Caco-2 (cell line): Measurements from ENCODE around the gene RHBDF2. TPM values are rescaled to one million over a fixed set of nuclear protein-coding genes. Genes with fewer than 3 reads are reported as not detected.

Experiments used
- BruUV-seq: library from RNA; stranded (reverse); fragments of 400-500 nt; replicated peaks from 2 replicates; lab custom pipeline; 2021; lab: Mats Ljungman, UMichigan
- CTCF ChIA-PET: fragments of 300-600 bp; sonication (Branson Sonifier 250); formaldehyde crosslinking; loops from one replicate; lab custom pipeline; 2022; ENCODE audit warnings: antibody characterized with exemption; lab: Charles Lee
- POLR2A ChIA-PET: fragments of 300-600 bp; sonication (Branson Sonifier 250); formaldehyde crosslinking; loops from one replicate; lab custom pipeline; 2022; ENCODE audit warnings: antibody characterized with exemption; lab: Charles Lee
- DNase-seq, 2 experiments: peaks; one replicate each; pipeline versions ENCODE4 v3.0.0 to v3.0.0-alpha.2; 2020 to 2022
- H3K27me3 ChIP-seq: replicated peaks from 2 replicates; pipeline ENCODE4 v1.6.0; 2011; ENCODE audit warnings: low read length; ENCODE audit not compliant: control insufficient read depth, insufficient read depth
- H3K36me3 ChIP-seq: 2 replicates; pipeline ENCODE4 v1.5.1; 2011; ENCODE audit warnings: low read length; ENCODE audit not compliant: control insufficient read depth, insufficient read depth
- H3K4me1 ChIP-seq: fragments of 250-450 bp; sonication (Bioruptor Pico); 2 replicates; pipeline ENCODE4 v1.5.1; 2020; ENCODE audit warnings: mild to moderate bottlenecking
- H3K4me3 ChIP-seq: 2 replicates; pipeline ENCODE4 v1.5.1; 2011; ENCODE audit warnings: low read depth, mild to moderate bottlenecking, control low read depth, low read length
- H3K9me3 ChIP-seq: fragments of 250-450 bp; sonication (Bioruptor Pico); 2 replicates; pipeline ENCODE4 v1.5.1; 2020; ENCODE audit warnings: mild to moderate bottlenecking, moderate library complexity
- H3K27ac Mint-ChIP-seq: one replicate; pipeline ENCODE4 v1.8.0; 2022; ENCODE audit warnings: mixed read lengths; ENCODE audit not compliant: unreplicated experiment
- H3K27me3 Mint-ChIP-seq: one replicate; pipeline ENCODE4 v1.8.0; 2022; ENCODE audit warnings: mixed read lengths; ENCODE audit not compliant: insufficient read depth, unreplicated experiment
- H3K36me3 Mint-ChIP-seq: one replicate; pipeline ENCODE4 v1.8.0; 2022; ENCODE audit warnings: mild to moderate bottlenecking, mixed read lengths; ENCODE audit not compliant: insufficient read depth, unreplicated experiment
- H3K4me1 Mint-ChIP-seq: one replicate; pipeline ENCODE4 v1.8.0; 2022; ENCODE audit warnings: low read depth, mixed read lengths; ENCODE audit not compliant: unreplicated experiment
- H3K4me3 Mint-ChIP-seq: one replicate; pipeline ENCODE4 v1.8.0; 2022; ENCODE audit warnings: mild to moderate bottlenecking, moderate library complexity, mixed read lengths; ENCODE audit not compliant: unreplicated experiment
- H3K9me3 Mint-ChIP-seq: one replicate; pipeline ENCODE4 v1.8.0; 2022; ENCODE audit warnings: mixed read lengths; ENCODE audit not compliant: unreplicated experiment
- intact Hi-C: fragments of 100-400 bp; cut with micrococcal nuclease; formaldehyde crosslinking; loops from one replicate; pipeline ENCODE4 v1.10.0; 2022; ENCODE audit not compliant: unreplicated experiment
- total RNA-seq: library from RNA; stranded (reverse); gene quantifications from 2 replicates; pipeline ENCODE4 v1.2.3, GENCODE V29; 2022
- TF ChIP-seq, protein P1 (sequence below), 2 experiments: fragments of 200-600 bp in 1 of 2; IDR thresholded peaks; 1 replicate in 1 of 2; 2 replicates in 1 of 2; pipeline versions ENCODE4 v1.5.1 to v1.8.0; 2011 to 2022; ENCODE audit warnings: antibody characterized with exemption in 1 of 2, control low read depth in 1 of 2, inconsistent platforms in 1 of 2, low read depth in 1 of 2, low read length in 1 of 2, mild to moderate bottlenecking in 1 of 2, moderate library complexity in 1 of 2; ENCODE audit not compliant: insufficient read depth in 1 of 2, severe bottlenecking in 1 of 2, unreplicated experiment in 1 of 2

Gene RHBDF2
- total RNA-seq, 1 experiment from 2014 or later, result 33.8 TPM

DNA sequence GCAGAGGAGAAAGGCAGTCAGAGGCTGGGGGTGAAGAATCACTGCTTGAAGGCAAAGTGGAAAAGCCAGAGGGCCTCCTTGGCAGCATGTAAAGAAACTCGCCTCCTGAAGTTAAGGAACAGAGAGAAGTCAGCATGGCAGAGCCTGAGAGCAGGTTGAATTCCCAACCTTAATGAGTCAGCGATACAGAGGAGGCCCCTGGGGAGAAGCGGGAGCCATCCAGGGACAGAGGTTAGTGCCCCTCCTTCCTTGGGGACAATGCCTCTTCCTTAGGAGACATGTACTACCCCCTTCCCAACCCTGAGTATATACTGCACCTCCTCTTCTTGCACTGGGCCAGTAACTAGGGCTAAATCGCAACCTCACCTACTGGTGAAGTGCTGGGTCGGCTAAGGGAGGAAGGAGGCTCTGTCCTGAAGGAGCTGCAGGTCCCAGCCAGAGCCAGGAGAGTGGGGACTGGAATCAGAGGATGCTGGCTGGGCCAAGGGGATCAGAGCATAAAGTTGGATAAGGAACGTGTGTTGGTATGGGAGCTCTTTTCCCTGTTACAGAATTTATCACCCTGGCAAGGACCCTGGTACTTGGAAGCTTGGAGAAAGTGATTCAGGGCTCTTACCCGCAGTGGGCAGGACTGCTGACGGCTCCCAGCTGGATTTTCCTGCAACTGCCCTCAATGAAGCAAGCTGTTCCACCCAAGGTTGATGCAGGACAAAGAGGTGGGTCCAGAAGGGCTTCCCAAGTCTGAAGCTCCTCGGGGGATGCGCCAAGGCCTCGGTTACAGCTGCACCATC lies 39.3 kb downstream of the RHBDF2 start:
- no peaks in the 10 kb centered on the region for H3K9me3 ChIP-seq
- H3K4me1 Mint-ChIP-seq, result no peaks in the 10 kb centered on the region
- intact Hi-C loops, result no loop called here
- H3K4me1 ChIP-seq, result 0 out of 2 replicates have a peak, but pooled peaks cover 5% of the 10 kb centered on the region
- H3K36me3 ChIP-seq, result no peaks in the 10 kb centered on the region
- no peak overlapping the region for H3K4me3 Mint-ChIP-seq
- CTCF ChIA-PET, result interaction anchor here (0.7 to 0.9 kb wide), 2 partner anchors 8 to 95 kb away, joined by 3 to 4 read pairs; partner anchors contain the start of gene UBE2O
- BruUV-seq, result no TSS peak
- POLR2A ChIA-PET, result no interaction called here
- H3K27me3 Mint-ChIP-seq, result no peaks in the 10 kb centered on the region
- no peak for DNase-seq
- no peaks in the 10 kb centered on the region for H3K36me3 Mint-ChIP-seq
- no peaks in the 10 kb centered on the region for H3K27me3 ChIP-seq
- TF ChIP-seq, protein P1, sequence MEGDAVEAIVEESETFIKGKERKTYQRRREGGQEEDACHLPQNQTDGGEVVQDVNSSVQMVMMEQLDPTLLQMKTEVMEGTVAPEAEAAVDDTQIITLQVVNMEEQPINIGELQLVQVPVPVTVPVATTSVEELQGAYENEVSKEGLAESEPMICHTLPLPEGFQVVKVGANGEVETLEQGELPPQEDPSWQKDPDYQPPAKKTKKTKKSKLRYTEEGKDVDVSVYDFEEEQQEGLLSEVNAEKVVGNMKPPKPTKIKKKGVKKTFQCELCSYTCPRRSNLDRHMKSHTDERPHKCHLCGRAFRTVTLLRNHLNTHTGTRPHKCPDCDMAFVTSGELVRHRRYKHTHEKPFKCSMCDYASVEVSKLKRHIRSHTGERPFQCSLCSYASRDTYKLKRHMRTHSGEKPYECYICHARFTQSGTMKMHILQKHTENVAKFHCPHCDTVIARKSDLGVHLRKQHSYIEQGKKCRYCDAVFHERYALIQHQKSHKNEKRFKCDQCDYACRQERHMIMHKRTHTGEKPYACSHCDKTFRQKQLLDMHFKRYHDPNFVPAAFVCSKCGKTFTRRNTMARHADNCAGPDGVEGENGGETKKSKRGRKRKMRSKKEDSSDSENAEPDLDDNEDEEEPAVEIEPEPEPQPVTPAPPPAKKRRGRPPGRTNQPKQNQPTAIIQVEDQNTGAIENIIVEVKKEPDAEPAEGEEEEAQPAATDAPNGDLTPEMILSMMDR (IDR thresholded peaks at IDR 0.05; ENCODE audit: insufficient read depth in 1 of 2, low read depth in 1 of 2, low read length in 1 of 2, severe bottlenecking in 1 of 2, unreplicated experiment in 1 of 2), result no peak
- no peaks in the 10 kb centered on the region for H3K9me3 Mint-ChIP-seq
- no peak overlapping the region for H3K4me3 ChIP-seq
- no peak overlapping the region for H3K27ac Mint-ChIP-seq

- H3K4me3 ChIP-seq, result no peak overlapping the region
- POLR2A ChIA-PET, result no interaction called here
- CTCF ChIA-PET, result interaction anchor here (0.6 to 2.4 kb wide), 4 partner anchors 14 to 145 kb away, joined by 3 to 23 read pairs (median 6); no protein-coding TSS in a partner anchor
- no peaks in the 10 kb centered on the region for H3K4me1 ChIP-seq
- Mint-ChIP-seq H3K27ac (no peak overlapping the region), H3K4me1 (no peaks in the 10 kb centered on the region), H3K27me3 (no peaks in the 10 kb centered on the region), H3K36me3 (no peaks in the 10 kb centered on the region), H3K9me3 (no peaks in the 10 kb centered on the region), H3K4me3 (no peak overlapping the region)
- intact Hi-C loops, result loop anchor here (1.0 kb wide), 1 partner anchor 47 kb away; no protein-coding TSS in a partner anchor
- TF ChIP-seq, protein P1 (IDR thresholded peaks at IDR 0.05; ENCODE audit: insufficient read depth in 1 of 2, low read depth in 1 of 2, low read length in 1 of 2, severe bottlenecking in 1 of 2, unreplicated experiment in 1 of 2), result no peak
- no peak for DNase-seq
- no peaks in the 10 kb centered on the region for H3K9me3 ChIP-seq
- no peaks in the 10 kb centered on the region for H3K36me3 ChIP-seq
- BruUV-seq, result no TSS peak
- no peaks in the 10 kb centered on the region for H3K27me3 ChIP-seq
Observed at GRCh38 chr17:76459674-76460073, 41.5 kb downstream of the RHBDF2 start.

- POLR2A ChIA-PET, result interaction anchor here (0.5 to 1.0 kb wide), 2 partner anchors 98 to 119 kb away, joined by 4 to 7 read pairs; no protein-coding TSS in a partner anchor
- no peaks in the 10 kb centered on the region for H3K4me1 ChIP-seq
Observed at GRCh38 chr17:76458580-76459490, 42.4 kb downstream of the RHBDF2 start.

More at GRCh38 chr17:76458580-76459490, 42.4 kb downstream of the RHBDF2 start:
- no peaks in the 10 kb centered on the region for H3K9me3 ChIP-seq
- Mint-ChIP-seq H3K27me3 (no peaks in the 10 kb centered on the region), H3K4me3 (no peak overlapping the region), H3K36me3 (no peaks in the 10 kb centered on the region), H3K9me3 (no peaks in the 10 kb centered on the region), H3K27ac (no peak overlapping the region), H3K4me1 (no peaks in the 10 kb centered on the region)
- TF ChIP-seq, protein P1 (IDR thresholded peaks at IDR 0.05; ENCODE audit: insufficient read depth in 1 of 2, low read depth in 1 of 2, low read length in 1 of 2, severe bottlenecking in 1 of 2, unreplicated experiment in 1 of 2), result peak; percentile 63 to 79
- intact Hi-C loops, result loop anchor here (1.0 kb wide), 1 partner anchor 51 kb away; no protein-coding TSS in a partner anchor
- H3K4me3 ChIP-seq, result no peak overlapping the region
- DNase-seq, result peak; percentile 78 to 79
- CTCF ChIA-PET, result interaction anchor here (0.5 to 2.4 kb wide), 22 partner anchors 13 to 1143 kb away, joined by 3 to 23 read pairs (median 4); no protein-coding TSS in a partner anchor
- no TSS peak for BruUV-seq
- no peaks in the 10 kb centered on the region for H3K36me3 ChIP-seq
- no peaks in the 10 kb centered on the region for H3K27me3 ChIP-seq
